Neutrophil (primary cell): ENCODE measurements around the gene BAZ2B.

ENCODE experiments used
- H3K27ac ChIP-seq: fragments of 200-600 bp; sonication (generic); 2 replicates; pipeline ENCODE4 v1.5.1; 2016; ENCODE audit warnings: mild to moderate bottlenecking, moderate library complexity
- H3K27me3 ChIP-seq: fragments of 200-600 bp; sonication (generic); 2 replicates; pipeline ENCODE4 v1.6.0; 2016; ENCODE audit warnings: mild to moderate bottlenecking
- H3K36me3 ChIP-seq: fragments of 200-600 bp; sonication (generic); 2 replicates; pipeline ENCODE4 v1.5.1; 2017
- H3K4me1 ChIP-seq, 2 experiments: fragments of 200-600 bp in 1 of 2; sonication (generic) in 1 of 2; 1 replicate in 1 of 2; 2 replicates in 1 of 2; pipeline versions ENCODE4 v1.5.1 to v1.6.1; 2013 to 2016; ENCODE audit warnings: low read depth in 1 of 2, low read length in 1 of 2, mild to moderate bottlenecking in 1 of 2, moderate library complexity in 1 of 2; ENCODE audit not compliant: control insufficient read depth in 1 of 2, insufficient read depth in 1 of 2
- H3K4me3 ChIP-seq, 2 experiments: fragments of 200-600 bp in 1 of 2; sonication (generic) in 1 of 2; 1 replicate in 1 of 2; 2 replicates in 1 of 2; pipeline ENCODE4 v1.5.1; 2013 to 2016; ENCODE audit warnings: low read depth in 1 of 2, low read length in 1 of 2, mild to moderate bottlenecking in 1 of 2, moderate library complexity in 1 of 2
- H3K9me3 ChIP-seq: fragments of 200-600 bp; sonication (generic); 2 replicates; pipeline ENCODE4 v1.5.1; 2016
- CTCF ChIP-seq: fragments of 200-600 bp; sonication (generic); IDR thresholded peaks from 2 replicates; pipeline ENCODE4 v1.5.1; 2016; ENCODE audit warnings: antibody characterized with exemption

Gene BAZ2B

GRCh38 chr2:159506764-159507440 lies 109.4 kb downstream of the BAZ2B start:
- Histone ChIP-seq H3K36me3 (no peaks in the 10 kb centered on the region), H3K4me1 (peaks cover 7 to 18% of the 10 kb centered on the region in 2 experiments), H3K4me3 (no peak overlapping the region), H3K27ac (peak overlapping the region; percentile 58), H3K27me3 (no peaks in the 10 kb centered on the region), H3K9me3 (no peaks in the 10 kb centered on the region)
- TF ChIP-seq CTCF = no peak

GRCh38 chr2:159506202-159506601 lies 110.1 kb downstream of the BAZ2B start:
- TF ChIP-seq CTCF = no peak
- Histone ChIP-seq H3K9me3 (no peaks in the 10 kb centered on the region), H3K27ac (peak overlapping the region; percentile 58), H3K4me3 (no peak overlapping the region), H3K27me3 (no peaks in the 10 kb centered on the region), H3K4me1 (peaks cover 7 to 18% of the 10 kb centered on the region in 2 experiments), H3K36me3 (no peaks in the 10 kb centered on the region)

- H3K36me3 ChIP-seq = no peaks in the 10 kb centered on the region
- no peak for TF ChIP-seq CTCF
- no peaks in the 10 kb centered on the region for H3K27me3 ChIP-seq
- peaks cover 7 to 14% of the 10 kb centered on the region in 2 experiments for H3K4me1 ChIP-seq
- no peak overlapping the region for H3K27ac ChIP-seq
- no peaks in the 10 kb centered on the region for H3K9me3 ChIP-seq
- H3K4me3 ChIP-seq = no peak overlapping the region
These were observed 111.2 kb downstream of the BAZ2B start for GRCh38 chr2:159505196-159505595.

- no peak for TF ChIP-seq CTCF
- peaks cover 9 to 12% of the 10 kb centered on the region in 2 experiments for H3K4me1 ChIP-seq
- no peaks in the 10 kb centered on the region for H3K27me3 ChIP-seq
- H3K4me3 ChIP-seq = no peak overlapping the region
- no peaks in the 10 kb centered on the region for H3K9me3 ChIP-seq
- no peaks in the 10 kb centered on the region for H3K36me3 ChIP-seq
- H3K27ac ChIP-seq = peak overlapping the region; percentile 28
These were observed 114.6 kb downstream of the BAZ2B start for GRCh38 chr2:159501743-159502142.

GRCh38 chr2:159497847-159498246 lies 118.5 kb downstream of the BAZ2B start:
- Histone ChIP-seq H3K4me3 (no peak overlapping the region), H3K9me3 (no peaks in the 10 kb centered on the region), H3K27me3 (no peaks in the 10 kb centered on the region), H3K4me1 (peaks cover 11 to 13% of the 10 kb centered on the region in 2 experiments), H3K36me3 (no peaks in the 10 kb centered on the region), H3K27ac (peak overlapping the region; percentile 63)
- TF ChIP-seq CTCF = no peak
